Endodermal cell (in vitro differentiated cells): ENCODE measurements around the gene NPHP4. TPM values are rescaled to one million over a fixed set of nuclear protein-coding genes. Genes with fewer than 3 reads are reported as not detected.
A peak's percentile ranks its signal among the peaks of the same experiment; 100 is the strongest.

Experiments used
- DNase-seq: peaks from one replicate; pipeline ENCODE4 v3.0.0-alpha.2; 2017
- H3K27ac ChIP-seq: 2 replicates; pipeline ENCODE4 v1.5.1; 2013; ENCODE audit warnings: mild to moderate bottlenecking, low read depth, low read length, moderate library complexity
- H3K27me3 ChIP-seq: 2 replicates; pipeline ENCODE4 v1.6.1; 2013; ENCODE audit warnings: mild to moderate bottlenecking, low read length, moderate library complexity; ENCODE audit not compliant: insufficient read depth, control insufficient read depth, poor library complexity, severe bottlenecking
- H3K36me3 ChIP-seq: 2 replicates; pipeline ENCODE4 v1.7.0; 2013; ENCODE audit warnings: mild to moderate bottlenecking, low read length, moderate library complexity; ENCODE audit not compliant: control insufficient read depth, insufficient read depth
- H3K4me1 ChIP-seq: one replicate; pipeline ENCODE4 v1.7.0; 2013; ENCODE audit warnings: low read length; ENCODE audit not compliant: control insufficient read depth, insufficient read depth
- H3K4me3 ChIP-seq: 2 replicates; pipeline ENCODE4 v1.5.1; 2013; ENCODE audit warnings: mild to moderate bottlenecking, low read length, moderate library complexity
- H3K9ac ChIP-seq: 2 replicates; pipeline ENCODE4 v1.6.1; 2013; ENCODE audit warnings: mild to moderate bottlenecking, low read length, moderate library complexity; ENCODE audit not compliant: poor library complexity, severe bottlenecking; ENCODE audit errors: extremely low read depth
- H3K9me3 ChIP-seq: 2 replicates; pipeline ENCODE4 v1.6.1; 2013; ENCODE audit warnings: mild to moderate bottlenecking, low read length, moderate library complexity; ENCODE audit not compliant: control insufficient read depth
- H3K27ac Mint-ChIP-seq: 2 replicates; pipeline ENCODE4 v1.8.0; 2020; ENCODE audit warnings: mixed read lengths
- H3K27me3 Mint-ChIP-seq: 2 replicates; pipeline ENCODE4 v1.8.0; 2021; ENCODE audit warnings: mild to moderate bottlenecking, mixed read lengths; ENCODE audit not compliant: insufficient read depth
- H3K36me3 Mint-ChIP-seq: 2 replicates; pipeline ENCODE4 v1.8.0; 2020; ENCODE audit warnings: low read depth, mixed read lengths
- H3K4me1 Mint-ChIP-seq: 2 replicates; pipeline ENCODE4 v1.8.0; 2020; ENCODE audit warnings: mixed read lengths
- H3K4me3 Mint-ChIP-seq: 2 replicates; pipeline ENCODE4 v1.8.0; 2020; ENCODE audit warnings: mild to moderate bottlenecking, moderate library complexity, mixed read lengths
- H3K9me3 Mint-ChIP-seq: 2 replicates; pipeline ENCODE4 v1.8.0; 2020; ENCODE audit warnings: mild to moderate bottlenecking, mixed read lengths
- WGBS, 2 experiments: methylation state at CpG; one replicate each; pipeline versions ENCODE4 v1.1.5 to v1.1.7; 2013; ENCODE audit warnings: missing lambda C conversion rate in 2 of 2, mixed read lengths in 1 of 2; ENCODE audit not compliant: insufficient coverage in 1 of 2, insufficient read length in 1 of 2; 5-methylcytosine and 5-hydroxymethylcytosine counted together
- total RNA-seq, 2 donors: library from RNA; stranded (reverse); fragmentation: NEBNext Ultra II Directional in 1 of 2; extraction: Animal tissue kit (Norgen Biotek cat#: 25700) in 1 of 2; gene quantifications; 2 replicates in 1 of 2; 3 replicates in 1 of 2; pipeline ENCODE4 v1.2.1, GENCODE V29; 2021
- TF ChIP-seq, protein P1 (sequence below): fragments of 200-600 bp; sonication (generic); conservative IDR thresholded peaks from 2 replicates; pipeline ENCODE4 v1.5.0; 2021; ENCODE audit warnings: antibody characterized with exemption, mild to moderate bottlenecking

The NPHP4 gene
- total RNA-seq, 2 donors from 2014 or later = 19.1 to 25.4 TPM

DNA sequence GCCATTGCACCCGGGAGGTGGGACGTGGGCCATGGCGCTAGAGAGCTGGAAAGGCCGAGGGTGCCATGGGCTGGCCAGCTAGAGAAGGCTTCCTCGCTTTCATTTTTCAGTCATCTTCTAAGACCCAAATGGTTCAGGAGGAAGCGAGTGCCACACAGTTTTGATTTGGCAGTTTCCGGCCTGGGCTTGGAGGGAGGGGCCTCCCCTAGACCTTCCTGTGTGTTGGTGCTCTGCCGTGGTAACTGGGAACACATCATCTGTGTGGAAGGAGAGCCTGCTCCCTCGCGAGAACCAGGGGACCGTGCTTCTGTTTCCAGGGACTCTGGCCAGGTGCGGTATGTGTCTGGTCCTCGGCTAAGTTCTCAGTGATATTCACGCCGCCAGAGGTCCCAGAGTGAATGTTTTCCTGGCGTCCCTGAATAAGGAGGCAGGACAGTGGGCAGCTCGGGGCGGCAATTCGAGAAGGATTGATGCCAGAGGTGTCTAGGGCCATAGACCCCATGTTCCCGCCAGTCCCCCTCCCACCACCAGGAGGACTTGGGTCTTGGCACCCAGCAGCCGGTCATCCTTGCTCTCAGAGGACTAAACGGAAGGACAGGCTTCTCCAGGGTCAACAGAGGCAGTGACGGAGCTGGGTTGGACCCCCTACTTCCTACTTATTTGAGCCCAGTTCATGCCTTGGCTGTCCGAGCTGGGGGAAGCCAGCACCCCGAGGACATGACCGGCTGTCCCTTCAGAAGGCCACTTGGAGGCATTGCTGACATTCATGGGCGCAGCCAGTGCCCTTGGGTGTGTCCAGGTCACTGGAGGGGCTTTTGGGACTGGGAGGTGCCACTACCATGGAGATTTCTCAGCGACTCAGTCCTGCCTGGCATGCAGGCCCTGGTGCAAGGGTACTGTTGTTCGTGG is 2.7 kb upstream of the NPHP4 start:
- Histone ChIP-seq H3K36me3 (no peaks in the 10 kb centered on the region), H3K27ac (no peak overlapping the region), H3K4me3 (no peak overlapping the region), H3K9ac (no peak overlapping the region), H3K27me3 (peaks cover 6% of the 10 kb centered on the region), H3K9me3 (no peaks in the 10 kb centered on the region), H3K4me1 (peaks cover 3% of the 10 kb centered on the region)
- Mint-ChIP-seq H3K9me3 (no peaks in the 10 kb centered on the region), H3K4me3 (no peak overlapping the region), H3K36me3 (no peaks in the 10 kb centered on the region), H3K4me1 (peaks cover 17% of the 10 kb centered on the region), H3K27ac (no peak overlapping the region), H3K27me3 (peaks cover 11% of the 10 kb centered on the region)
- no peak for DNase-seq
- 90 to 91% methylated on average over 13 to 29 of the region's 29 CpGs for WGBS, 2 experiments
- TF ChIP-seq, protein P1, sequence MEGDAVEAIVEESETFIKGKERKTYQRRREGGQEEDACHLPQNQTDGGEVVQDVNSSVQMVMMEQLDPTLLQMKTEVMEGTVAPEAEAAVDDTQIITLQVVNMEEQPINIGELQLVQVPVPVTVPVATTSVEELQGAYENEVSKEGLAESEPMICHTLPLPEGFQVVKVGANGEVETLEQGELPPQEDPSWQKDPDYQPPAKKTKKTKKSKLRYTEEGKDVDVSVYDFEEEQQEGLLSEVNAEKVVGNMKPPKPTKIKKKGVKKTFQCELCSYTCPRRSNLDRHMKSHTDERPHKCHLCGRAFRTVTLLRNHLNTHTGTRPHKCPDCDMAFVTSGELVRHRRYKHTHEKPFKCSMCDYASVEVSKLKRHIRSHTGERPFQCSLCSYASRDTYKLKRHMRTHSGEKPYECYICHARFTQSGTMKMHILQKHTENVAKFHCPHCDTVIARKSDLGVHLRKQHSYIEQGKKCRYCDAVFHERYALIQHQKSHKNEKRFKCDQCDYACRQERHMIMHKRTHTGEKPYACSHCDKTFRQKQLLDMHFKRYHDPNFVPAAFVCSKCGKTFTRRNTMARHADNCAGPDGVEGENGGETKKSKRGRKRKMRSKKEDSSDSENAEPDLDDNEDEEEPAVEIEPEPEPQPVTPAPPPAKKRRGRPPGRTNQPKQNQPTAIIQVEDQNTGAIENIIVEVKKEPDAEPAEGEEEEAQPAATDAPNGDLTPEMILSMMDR = peak; percentile 54

DNA sequence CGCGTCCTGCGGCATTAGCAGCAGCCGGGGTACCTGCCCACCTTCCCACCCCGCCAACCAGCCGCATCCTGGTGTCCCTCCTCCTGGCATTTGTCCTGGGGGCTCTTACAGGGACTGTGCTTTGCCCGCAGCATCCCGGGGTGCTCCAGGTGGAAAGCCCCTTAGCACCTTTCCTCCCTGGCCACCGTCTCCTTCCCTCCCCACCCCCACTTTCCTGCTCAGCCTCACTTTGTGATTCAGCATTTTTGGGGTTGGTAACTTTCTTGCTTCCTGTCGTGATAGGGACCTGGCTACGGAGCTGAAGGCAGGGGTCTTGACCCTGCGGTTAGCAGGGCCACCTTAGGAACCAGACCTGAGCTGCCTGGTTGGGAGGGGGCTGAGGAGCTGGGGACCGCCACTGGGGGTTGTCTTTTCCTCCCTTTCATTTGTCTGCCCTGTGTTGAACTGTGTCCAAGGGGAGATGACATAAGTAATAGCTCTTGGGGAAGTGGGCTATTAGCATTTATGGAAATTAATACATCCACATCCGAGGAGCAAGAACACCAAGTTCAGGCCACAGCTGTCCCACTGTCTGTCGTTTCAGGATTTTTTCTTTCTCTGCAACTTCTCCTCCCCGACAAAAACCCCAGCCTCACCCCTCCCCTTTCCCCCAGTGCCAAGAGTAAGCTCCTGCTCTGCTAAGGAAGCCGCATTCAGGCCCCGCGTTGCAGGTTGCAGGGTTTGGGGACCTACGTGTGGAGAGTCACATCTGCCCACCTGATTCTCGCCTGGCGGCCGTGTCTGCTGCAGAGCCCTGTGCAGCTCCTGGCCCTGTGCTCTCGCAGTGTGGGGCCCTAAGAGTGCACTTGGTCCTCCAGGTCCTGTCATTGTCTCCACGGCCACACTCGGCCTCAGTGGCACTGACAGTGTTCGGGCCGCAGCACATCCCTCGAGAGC is 1.6 kb upstream of the NPHP4 start:
- no peak for DNase-seq
- Mint-ChIP-seq H3K4me1 (peaks cover 17% of the 10 kb centered on the region), H3K36me3 (no peaks in the 10 kb centered on the region), H3K27me3 (peaks cover 11% of the 10 kb centered on the region), H3K4me3 (peak overlapping the region; percentile 73), H3K27ac (peak overlapping the region; percentile 16), H3K9me3 (no peaks in the 10 kb centered on the region)
- peak overlapping the region; percentile 79 for H3K4me3 ChIP-seq
- H3K27ac ChIP-seq = no peak overlapping the region
- 43 to 49% methylated on average over 21 to 29 of the region's 29 CpGs for WGBS, 2 experiments
- no peak overlapping the region for H3K9ac ChIP-seq
- H3K27me3 ChIP-seq = peaks cover 6% of the 10 kb centered on the region
- TF ChIP-seq, protein P1 = no peak
- H3K9me3 ChIP-seq = no peaks in the 10 kb centered on the region
- H3K36me3 ChIP-seq = no peaks in the 10 kb centered on the region
- peaks cover 3% of the 10 kb centered on the region for H3K4me1 ChIP-seq

DNA sequence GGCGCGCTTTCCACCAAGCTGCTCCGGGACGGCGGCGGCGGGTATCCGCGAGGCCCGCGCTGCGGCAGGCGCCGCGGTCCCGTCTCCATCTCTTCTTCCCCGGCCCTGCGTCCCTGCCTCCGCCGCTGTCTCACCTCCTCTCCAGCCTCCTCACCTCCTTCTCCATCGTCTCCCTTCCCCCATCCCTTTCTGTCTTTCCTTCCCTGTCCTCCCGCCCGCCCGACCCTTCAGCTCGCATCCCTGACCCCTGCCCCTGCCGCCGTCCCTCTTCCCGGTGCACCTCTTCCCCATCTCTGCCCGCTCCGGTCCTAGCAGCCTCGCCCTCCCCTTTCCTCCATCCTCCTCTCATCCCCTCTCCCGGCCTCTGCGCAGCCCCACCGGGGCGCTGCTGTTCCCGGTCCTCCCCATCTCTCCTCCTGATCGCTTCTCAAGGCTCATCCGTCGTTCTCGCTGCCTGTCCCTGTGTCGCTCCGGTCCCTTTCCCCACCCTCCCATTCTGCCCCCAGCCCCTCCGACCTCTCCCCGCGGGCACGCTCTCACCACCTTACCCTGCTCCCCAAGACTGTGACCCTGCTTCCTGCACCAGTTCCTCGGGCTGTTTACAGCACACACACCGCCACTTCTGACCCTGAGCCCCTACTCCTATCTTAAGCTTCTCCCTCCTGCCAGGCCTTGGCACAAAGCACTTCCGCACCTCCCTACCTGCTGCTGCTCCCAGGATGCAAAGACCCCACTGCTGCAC is 760 bp upstream of the NPHP4 start:
- Mint-ChIP-seq H3K9me3 (no peaks in the 10 kb centered on the region), H3K4me1 (peaks cover 17% of the 10 kb centered on the region), H3K4me3 (peak overlapping the region; percentile 73), H3K27me3 (peaks cover 11% of the 10 kb centered on the region), H3K27ac (peak overlapping the region; percentile 16), H3K36me3 (no peaks in the 10 kb centered on the region)
- Histone ChIP-seq H3K9me3 (no peaks in the 10 kb centered on the region), H3K4me3 (peak overlapping the region; percentile 79), H3K36me3 (no peaks in the 10 kb centered on the region), H3K4me1 (peaks cover 3% of the 10 kb centered on the region), H3K9ac (no peak overlapping the region), H3K27me3 (peaks cover 6% of the 10 kb centered on the region), H3K27ac (no peak overlapping the region)
- peak; percentile 75 for DNase-seq
- 1% methylated on average over 20 to 49 of the region's 49 CpGs for WGBS, 2 experiments
- TF ChIP-seq, protein P1 = no peak
